ENCODE data around the gene MYO5C.
"Not testable (repeated sequence)": the region's sequence is repeated elsewhere in the genome, so short reads cannot be mapped to it uniquely, and the experiment has no call there.

The MYO5C gene

GRCh38 chr15:52307847-52308246 lies 12.2 kb upstream of the MYO5C start:
- no peak for DNase-seq

- DNase-seq = no peak
Measured at GRCh38 chr15:52306270-52306669, 10.7 kb upstream of the MYO5C start.

- no peak for DNase-seq
Measured at GRCh38 chr15:52303093-52303772, 7.6 kb upstream of the MYO5C start.

- no peak for DNase-seq
Measured at GRCh38 chr15:52301265-52301847, 5.8 kb upstream of the MYO5C start.

GRCh38 chr15:52294881-52295420 lies 653 bp downstream of the MYO5C start:
- DNase-seq = no peak

- DNase-seq = no peak
Measured at GRCh38 chr15:52292780-52293392, 2.7 kb downstream of the MYO5C start.

GRCh38 chr15:52291204-52291603 lies 4.4 kb downstream of the MYO5C start:
- no peak for DNase-seq

- no peak for DNase-seq
Measured at GRCh38 chr15:52290800-52291199, 4.8 kb downstream of the MYO5C start.

- no peak for DNase-seq
Measured at GRCh38 chr15:52290329-52290728, 5.3 kb downstream of the MYO5C start.

GRCh38 chr15:52289629-52290081 lies 5.9 kb downstream of the MYO5C start:
- no peak for DNase-seq

- no peak for DNase-seq
Measured at GRCh38 chr15:52288986-52289385, 6.6 kb downstream of the MYO5C start.

- DNase-seq = no peak
Measured at GRCh38 chr15:52288051-52288942, 7.3 kb downstream of the MYO5C start.

- no peak for DNase-seq
Measured at GRCh38 chr15:52287114-52287513, 8.5 kb downstream of the MYO5C start.

GRCh38 chr15:52285941-52286340 lies 9.7 kb downstream of the MYO5C start:
- not testable (repeated sequence) for DNase-seq

GRCh38 chr15:52284164-52284563 lies 11.4 kb downstream of the MYO5C start:
- DNase-seq = no peak

- DNase-seq = no peak
Measured at GRCh38 chr15:52283281-52283680, 12.3 kb downstream of the MYO5C start.

GRCh38 chr15:52282418-52282817 lies 13.2 kb downstream of the MYO5C start:
- no peak for DNase-seq

GRCh38 chr15:52281085-52282035 lies 14.2 kb downstream of the MYO5C start:
- no peak for DNase-seq

- DNase-seq = no peak
Measured at GRCh38 chr15:52280326-52281084, 15.1 kb downstream of the MYO5C start.

GRCh38 chr15:52278636-52279367 lies 16.8 kb downstream of the MYO5C start:
- no peak for DNase-seq
